Measurements from ENCODE around the gene PEMT.

- TF ChIP-seq, protein P1, sequence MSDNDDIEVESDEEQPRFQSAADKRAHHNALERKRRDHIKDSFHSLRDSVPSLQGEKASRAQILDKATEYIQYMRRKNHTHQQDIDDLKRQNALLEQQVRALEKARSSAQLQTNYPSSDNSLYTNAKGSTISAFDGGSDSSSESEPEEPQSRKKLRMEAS (IDR thresholded peaks at IDR 0.05): no peak
- no peak for TF ChIP-seq RARB (CRISPR knock-in tag; IDR thresholded peaks at IDR 0.05)
- TF ChIP-seq, protein P2, sequence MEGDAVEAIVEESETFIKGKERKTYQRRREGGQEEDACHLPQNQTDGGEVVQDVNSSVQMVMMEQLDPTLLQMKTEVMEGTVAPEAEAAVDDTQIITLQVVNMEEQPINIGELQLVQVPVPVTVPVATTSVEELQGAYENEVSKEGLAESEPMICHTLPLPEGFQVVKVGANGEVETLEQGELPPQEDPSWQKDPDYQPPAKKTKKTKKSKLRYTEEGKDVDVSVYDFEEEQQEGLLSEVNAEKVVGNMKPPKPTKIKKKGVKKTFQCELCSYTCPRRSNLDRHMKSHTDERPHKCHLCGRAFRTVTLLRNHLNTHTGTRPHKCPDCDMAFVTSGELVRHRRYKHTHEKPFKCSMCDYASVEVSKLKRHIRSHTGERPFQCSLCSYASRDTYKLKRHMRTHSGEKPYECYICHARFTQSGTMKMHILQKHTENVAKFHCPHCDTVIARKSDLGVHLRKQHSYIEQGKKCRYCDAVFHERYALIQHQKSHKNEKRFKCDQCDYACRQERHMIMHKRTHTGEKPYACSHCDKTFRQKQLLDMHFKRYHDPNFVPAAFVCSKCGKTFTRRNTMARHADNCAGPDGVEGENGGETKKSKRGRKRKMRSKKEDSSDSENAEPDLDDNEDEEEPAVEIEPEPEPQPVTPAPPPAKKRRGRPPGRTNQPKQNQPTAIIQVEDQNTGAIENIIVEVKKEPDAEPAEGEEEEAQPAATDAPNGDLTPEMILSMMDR (IDR thresholded peaks at IDR 0.05): peak; percentile 59
- TF ChIP-seq, protein P3, sequence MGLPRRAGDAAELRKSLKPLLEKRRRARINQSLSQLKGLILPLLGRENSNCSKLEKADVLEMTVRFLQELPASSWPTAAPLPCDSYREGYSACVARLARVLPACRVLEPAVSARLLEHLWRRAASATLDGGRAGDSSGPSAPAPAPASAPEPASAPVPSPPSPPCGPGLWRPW (IDR thresholded peaks at IDR 0.05): no peak
- no peak for TF ChIP-seq POLR2A (IDR thresholded peaks at IDR 0.05; ENCODE audit: low read length)
- TF ChIP-seq HMGXB4 (CRISPR knock-in tag; IDR thresholded peaks at IDR 0.05; ENCODE audit: borderline replicate concordance): no peak
- no peak for TF ChIP-seq RFX5 (IDR thresholded peaks at IDR 0.05)
- TF ChIP-seq POLR2AphosphoS2 (conservative IDR thresholded peaks at IDR 0.05; ENCODE audit: low read length): no peak
- no peak for TF ChIP-seq EHF (CRISPR knock-in tag; IDR thresholded peaks at IDR 0.05)
Measured at GRCh38 chr17:17613708-17614114, 22.2 kb upstream of the PEMT start.
